AG09309 (cell line): ENCODE data around the gene PAX5.

Experiments used
- DNase-seq: peaks from one replicate; pipeline ENCODE4 v3.0.0-alpha.2; 2010; ENCODE audit warnings: low read depth
- H3K4me3 ChIP-seq: 2 replicates; pipeline ENCODE4 v1.5.1; 2011; ENCODE audit warnings: mild to moderate bottlenecking, low read depth, low read length, moderate library complexity; ENCODE audit not compliant: control insufficient read depth
- TF ChIP-seq, protein P1 (sequence below): IDR thresholded peaks from 2 replicates; pipeline ENCODE4 v1.5.1; 2011; ENCODE audit warnings: mild to moderate bottlenecking, low read depth, low read length, inconsistent platforms; ENCODE audit not compliant: insufficient read depth, control insufficient read depth; ENCODE audit errors: missing control alignments

The PAX5 gene

DNA sequence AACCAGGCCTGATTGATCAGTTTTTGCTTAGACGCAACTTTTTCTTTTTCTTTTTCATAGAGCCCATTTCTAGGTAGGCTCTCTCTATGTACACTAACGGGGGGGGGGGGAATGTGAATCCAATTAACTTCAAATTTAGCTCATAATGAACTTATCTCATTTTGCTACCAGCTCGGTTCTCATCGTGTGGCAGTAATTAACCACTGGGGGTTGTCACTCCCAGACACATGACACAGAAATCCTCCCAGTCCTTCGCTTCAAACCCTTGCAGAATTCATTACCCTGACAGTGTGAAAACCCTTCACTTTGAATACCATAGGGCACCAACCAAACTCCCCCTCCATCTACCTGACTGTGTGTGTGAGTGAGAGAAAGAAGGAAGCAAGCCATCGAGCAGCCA, 144.2 kb downstream of the PAX5 start:
- no peak for DNase-seq
- H3K4me3 ChIP-seq, result no peak overlapping the region
- TF ChIP-seq, protein P1, sequence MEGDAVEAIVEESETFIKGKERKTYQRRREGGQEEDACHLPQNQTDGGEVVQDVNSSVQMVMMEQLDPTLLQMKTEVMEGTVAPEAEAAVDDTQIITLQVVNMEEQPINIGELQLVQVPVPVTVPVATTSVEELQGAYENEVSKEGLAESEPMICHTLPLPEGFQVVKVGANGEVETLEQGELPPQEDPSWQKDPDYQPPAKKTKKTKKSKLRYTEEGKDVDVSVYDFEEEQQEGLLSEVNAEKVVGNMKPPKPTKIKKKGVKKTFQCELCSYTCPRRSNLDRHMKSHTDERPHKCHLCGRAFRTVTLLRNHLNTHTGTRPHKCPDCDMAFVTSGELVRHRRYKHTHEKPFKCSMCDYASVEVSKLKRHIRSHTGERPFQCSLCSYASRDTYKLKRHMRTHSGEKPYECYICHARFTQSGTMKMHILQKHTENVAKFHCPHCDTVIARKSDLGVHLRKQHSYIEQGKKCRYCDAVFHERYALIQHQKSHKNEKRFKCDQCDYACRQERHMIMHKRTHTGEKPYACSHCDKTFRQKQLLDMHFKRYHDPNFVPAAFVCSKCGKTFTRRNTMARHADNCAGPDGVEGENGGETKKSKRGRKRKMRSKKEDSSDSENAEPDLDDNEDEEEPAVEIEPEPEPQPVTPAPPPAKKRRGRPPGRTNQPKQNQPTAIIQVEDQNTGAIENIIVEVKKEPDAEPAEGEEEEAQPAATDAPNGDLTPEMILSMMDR, result no peak

DNA sequence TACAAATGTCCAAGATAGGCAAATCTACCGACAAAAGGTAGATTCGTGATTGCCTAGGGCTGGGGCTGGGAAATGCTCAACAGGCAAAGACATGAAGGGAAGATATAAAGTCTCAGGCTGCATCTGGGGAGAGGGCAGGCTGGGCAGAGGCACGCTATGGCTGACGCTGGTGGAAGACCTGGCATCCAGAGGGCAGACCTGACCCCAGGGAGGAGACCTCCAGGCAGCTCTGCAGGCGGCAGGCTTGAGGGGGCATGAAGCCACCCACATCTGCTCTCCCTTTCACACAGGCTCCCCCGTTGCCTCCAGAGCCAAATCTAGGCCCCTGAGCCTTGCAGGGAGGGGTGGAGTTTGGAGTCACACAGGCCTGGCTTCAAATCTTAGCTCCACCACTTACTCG, 145.5 kb downstream of the PAX5 start:
- DNase-seq, result no peak
- TF ChIP-seq, protein P1, result no peak
- H3K4me3 ChIP-seq, result no peak overlapping the region

DNA sequence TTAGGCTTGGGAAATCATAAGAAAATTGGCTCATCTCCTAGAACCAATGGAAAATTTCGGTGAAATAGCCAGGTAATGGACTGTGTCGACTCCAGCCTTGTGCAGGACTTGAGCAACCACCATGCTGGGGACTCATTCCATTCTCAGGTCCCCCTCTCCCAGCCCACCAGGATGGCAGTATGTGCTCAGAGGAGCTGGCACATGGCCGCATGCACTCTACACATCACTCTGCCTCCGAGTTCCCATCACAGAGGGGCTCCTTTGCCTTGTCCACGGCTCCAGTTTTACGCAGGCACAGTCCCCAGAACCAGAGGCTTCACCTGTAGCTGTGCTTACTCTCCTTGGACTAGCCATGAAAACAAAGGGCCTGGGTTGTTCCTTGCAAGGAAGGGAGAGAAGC, 149.3 kb downstream of the PAX5 start:
- no peak overlapping the region for H3K4me3 ChIP-seq
- TF ChIP-seq, protein P1, result no peak
- no peak for DNase-seq

DNA sequence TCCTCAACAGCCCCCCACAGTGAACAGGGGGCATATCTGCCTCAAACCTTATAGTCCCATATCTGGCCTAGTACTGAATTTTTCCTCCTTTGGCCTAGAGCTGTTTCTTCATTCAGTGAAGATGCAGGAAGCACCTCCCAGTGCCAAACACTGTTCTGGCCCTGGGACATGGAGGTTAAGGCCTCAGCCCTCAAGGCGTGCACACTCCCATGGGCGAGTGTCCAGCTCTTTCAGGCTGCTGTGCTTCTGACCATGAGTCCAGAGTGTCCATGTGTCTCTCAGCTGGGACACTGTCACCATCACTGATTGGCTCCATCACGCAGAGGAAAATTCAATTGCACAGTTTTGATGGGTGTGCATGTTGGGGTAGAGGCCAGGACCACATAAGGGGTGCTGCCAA, 151.5 kb downstream of the PAX5 start:
- TF ChIP-seq, protein P1, result no peak
- H3K4me3 ChIP-seq, result no peak overlapping the region
- no peak for DNase-seq

DNA sequence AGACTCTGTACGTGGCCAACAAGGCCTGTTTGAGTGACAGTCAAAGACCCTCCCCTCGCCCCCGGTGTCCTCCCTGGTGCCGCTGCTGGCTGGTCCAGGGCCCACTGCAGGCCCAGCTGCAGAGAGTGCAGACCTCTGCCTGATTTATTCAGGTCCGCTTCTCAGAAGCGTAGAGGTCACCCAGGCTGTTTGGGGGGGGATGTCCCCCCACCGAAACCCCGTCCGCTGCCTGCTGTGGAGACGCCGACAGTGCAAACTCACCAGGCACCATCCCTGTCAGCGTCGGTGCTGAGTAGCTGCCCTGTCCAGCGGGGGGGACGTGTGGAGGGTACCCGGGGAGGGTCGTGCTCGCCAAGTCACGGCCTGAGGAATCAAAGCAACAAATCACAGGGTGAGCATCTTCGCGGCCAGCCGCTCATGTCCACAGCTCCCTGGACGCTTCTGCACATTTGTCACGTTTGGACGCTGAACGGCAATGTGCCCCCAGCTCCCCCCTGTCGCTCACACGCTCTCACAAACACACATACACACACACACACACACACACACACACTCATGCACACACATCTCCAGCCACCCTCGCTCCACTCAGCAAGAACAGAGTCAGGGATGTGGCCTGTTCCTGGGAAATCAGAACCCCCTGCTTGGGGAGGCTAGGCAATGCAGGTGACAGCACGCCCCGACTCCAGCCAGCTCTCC, 152.2 kb downstream of the PAX5 start:
- DNase-seq, result no peak
- no peak overlapping the region for H3K4me3 ChIP-seq
- TF ChIP-seq, protein P1, result no peak

DNA sequence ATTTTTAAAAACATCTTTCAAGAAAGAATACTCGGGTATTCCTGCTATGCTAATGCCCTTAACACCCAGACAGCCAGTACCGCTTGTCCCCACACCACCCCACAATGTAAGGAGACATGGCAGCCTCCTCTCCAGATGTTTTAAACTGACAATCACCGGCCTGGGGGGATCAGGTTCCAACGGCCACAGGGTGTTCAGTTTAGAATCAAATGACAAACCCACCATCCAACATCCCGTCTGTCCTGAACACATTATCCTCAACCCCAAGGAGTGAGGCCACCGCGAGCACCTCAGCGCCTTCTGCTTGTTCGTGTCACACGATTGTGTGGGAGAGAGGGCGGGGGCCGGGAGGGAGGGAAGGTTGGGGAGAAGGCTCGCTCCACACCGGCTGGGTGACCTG, 152.8 kb downstream of the PAX5 start:
- no peak for DNase-seq
- no peak overlapping the region for H3K4me3 ChIP-seq
- TF ChIP-seq, protein P1, result no peak

DNA sequence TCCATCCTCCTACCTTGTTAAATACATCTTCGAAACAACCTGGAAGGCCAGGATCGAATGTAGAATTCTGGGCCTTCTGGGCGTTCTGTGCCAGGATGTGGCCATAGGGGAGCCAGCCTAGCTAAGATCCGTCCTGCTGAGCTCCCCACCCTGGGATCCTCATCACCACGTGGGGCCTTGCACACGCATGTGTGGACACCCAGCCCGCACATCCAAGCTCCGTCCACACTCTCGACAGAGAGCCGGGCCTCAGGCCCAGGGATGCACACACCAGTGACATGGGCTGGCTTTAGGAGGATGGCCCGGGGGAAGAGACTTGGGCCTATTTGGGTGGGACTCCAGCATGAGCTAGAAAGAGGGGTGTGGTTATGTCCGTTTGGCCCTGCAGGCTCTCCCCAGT, 154.0 kb downstream of the PAX5 start:
- DNase-seq, result no peak
- no peak overlapping the region for H3K4me3 ChIP-seq
- TF ChIP-seq, protein P1, result no peak
